Neural progenitor cell (in vitro differentiated cells): ENCODE measurements around the gene RAB5B. TPM values are rescaled to one million over a fixed set of nuclear protein-coding genes. Genes with fewer than 3 reads are reported as not detected.
"Not testable (repeated sequence)": the region's sequence is repeated elsewhere in the genome, so short reads cannot be mapped to it uniquely, and the experiment has no call there.

Source experiments
- DNase-seq: peaks from one replicate; pipeline ENCODE4 v3.0.0-alpha.2; 2016; ENCODE audit warnings: low spot score
- H2AFZ ChIP-seq: fragments of 200-600 bp; sonication (generic); replicated peaks from 2 replicates; pipeline ENCODE4 v1.6.1; 2016; ENCODE audit warnings: antibody characterized with exemption
- H3F3A ChIP-seq: fragments of 200-600 bp; sonication (generic); 2 replicates; pipeline ENCODE4 v1.6.1; 2016; ENCODE audit warnings: antibody characterized with exemption, low read depth
- H3K27ac ChIP-seq: fragments of 200-600 bp; sonication (generic); 2 replicates; pipeline ENCODE4 v1.5.1; 2016; ENCODE audit warnings: mild to moderate bottlenecking
- H3K27me3 ChIP-seq: fragments of 200-600 bp; sonication (generic); 2 replicates; pipeline ENCODE4 v1.6.1; 2016; ENCODE audit warnings: mild to moderate bottlenecking, moderate library complexity
- H3K36me3 ChIP-seq: fragments of 200-600 bp; sonication (generic); 2 replicates; pipeline ENCODE4 v1.5.1; 2016
- H3K4me1 ChIP-seq: fragments of 200-600 bp; sonication (generic); 2 replicates; pipeline ENCODE4 v1.6.1; 2016; ENCODE audit warnings: mixed run types
- H3K4me2 ChIP-seq: fragments of 200-600 bp; sonication (generic); 2 replicates; pipeline ENCODE4 v1.6.1; 2016
- H3K4me3 ChIP-seq: fragments of 200-600 bp; sonication (generic); 2 replicates; pipeline ENCODE4 v1.5.1; 2016
- H3K79me2 ChIP-seq: fragments of 200-600 bp; sonication (generic); 2 replicates; pipeline ENCODE4 v1.6.1; 2016; ENCODE audit warnings: low read depth
- H3K9ac ChIP-seq: fragments of 200-600 bp; sonication (generic); 2 replicates; pipeline ENCODE4 v1.6.1; 2016
- H3K9me3 ChIP-seq: fragments of 200-600 bp; sonication (generic); 2 replicates; pipeline ENCODE4 v1.5.1; 2016; ENCODE audit warnings: low read depth
- H4K20me1 ChIP-seq: fragments of 200-600 bp; sonication (generic); 2 replicates; pipeline ENCODE4 v1.6.1; 2016; ENCODE audit warnings: low read depth
- H3K27ac Mint-ChIP-seq: 3 replicates; pipeline ENCODE4 v1.8.0; 2021; ENCODE audit warnings: mixed read lengths
- H3K27me3 Mint-ChIP-seq: 2 replicates; pipeline ENCODE4 v1.8.0; 2022; ENCODE audit warnings: low read depth, mild to moderate bottlenecking, inconsistent platforms, moderate library complexity, mixed read lengths; ENCODE audit not compliant: insufficient read depth
- H3K36me3 Mint-ChIP-seq: 3 replicates; pipeline ENCODE4 v1.8.0; 2021; ENCODE audit warnings: mixed read lengths
- H3K4me1 Mint-ChIP-seq: 3 replicates; pipeline ENCODE4 v1.8.0; 2021; ENCODE audit warnings: mixed read lengths
- H3K4me3 Mint-ChIP-seq: 3 replicates; pipeline ENCODE4 v1.8.0; 2021; ENCODE audit warnings: mild to moderate bottlenecking, moderate library complexity, mixed read lengths
- H3K9me3 Mint-ChIP-seq: 3 replicates; pipeline ENCODE4 v1.8.0; 2020; ENCODE audit warnings: mixed read lengths
- EZH2 ChIP-seq: fragments of 200-600 bp; sonication (generic); IDR thresholded peaks from 2 replicates; pipeline ENCODE4 v1.6.1; 2017; ENCODE audit warnings: antibody characterized with exemption, mild to moderate bottlenecking, moderate library complexity
- EZH2phosphoT487 ChIP-seq: fragments of 200-600 bp; sonication (generic); IDR thresholded peaks from 2 replicates; pipeline ENCODE4 v1.6.1; 2017; ENCODE audit warnings: antibody characterized with exemption
- total RNA-seq: library from RNA; depleted of rRNA; stranded (reverse); fragments of >200 nt; gene quantifications from 2 replicates; pipeline ENCODE4 v1.2.3, GENCODE V29; 2015; ENCODE audit warnings: low replicate concordance
- TF ChIP-seq, protein P1 (sequence below): fragments of 200-600 bp; sonication (generic); IDR thresholded peaks from 2 replicates; pipeline ENCODE4 v1.5.1; 2017; ENCODE audit warnings: antibody characterized with exemption, mild to moderate bottlenecking

The RAB5B gene
- total RNA-seq, 1 donor from 2014 or later, result 62.9 TPM

DNA sequence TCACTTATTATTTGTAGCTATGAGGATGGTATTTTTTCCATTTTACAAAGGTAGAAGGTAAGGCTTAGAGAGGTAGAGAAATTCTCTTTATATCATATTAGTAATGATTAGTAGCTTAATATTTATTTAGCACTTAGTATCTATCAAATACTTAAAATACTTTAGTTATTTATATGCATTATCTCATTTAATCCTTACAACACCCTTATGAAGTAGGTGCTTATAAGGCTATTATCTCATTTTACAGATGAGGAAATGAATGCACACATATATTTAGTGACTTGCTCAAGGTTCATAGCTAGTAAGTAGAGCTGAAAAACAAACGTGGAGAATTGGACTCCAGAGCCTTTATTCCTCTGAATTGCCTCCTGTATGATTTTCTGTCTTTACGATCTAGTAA, 11.0 kb downstream of the RAB5B start:
- H4K20me1 ChIP-seq, result peaks cover 15% of the 10 kb centered on the region
- H2AFZ ChIP-seq, result no peak overlapping the region
- H3K9me3 Mint-ChIP-seq, result no peaks in the 10 kb centered on the region
- no peaks in the 10 kb centered on the region for H3K4me1 Mint-ChIP-seq
- H3K79me2 ChIP-seq, result peaks cover 21% of the 10 kb centered on the region
- H3K4me1 ChIP-seq, result no peaks in the 10 kb centered on the region
- H3K9ac ChIP-seq, result no peak overlapping the region
- no peak overlapping the region for H3K4me2 ChIP-seq
- DNase-seq, result no peak
- no peaks in the 10 kb centered on the region for H3K27me3 ChIP-seq
- H3F3A ChIP-seq, result peaks cover 2% of the 10 kb centered on the region
- H3K4me3 ChIP-seq, result no peak overlapping the region
- H3K36me3 Mint-ChIP-seq, result peaks cover 38% of the 10 kb centered on the region
- TF ChIP-seq EZH2phosphoT487 (no peak), EZH2 (no peak)
- TF ChIP-seq, protein P1, sequence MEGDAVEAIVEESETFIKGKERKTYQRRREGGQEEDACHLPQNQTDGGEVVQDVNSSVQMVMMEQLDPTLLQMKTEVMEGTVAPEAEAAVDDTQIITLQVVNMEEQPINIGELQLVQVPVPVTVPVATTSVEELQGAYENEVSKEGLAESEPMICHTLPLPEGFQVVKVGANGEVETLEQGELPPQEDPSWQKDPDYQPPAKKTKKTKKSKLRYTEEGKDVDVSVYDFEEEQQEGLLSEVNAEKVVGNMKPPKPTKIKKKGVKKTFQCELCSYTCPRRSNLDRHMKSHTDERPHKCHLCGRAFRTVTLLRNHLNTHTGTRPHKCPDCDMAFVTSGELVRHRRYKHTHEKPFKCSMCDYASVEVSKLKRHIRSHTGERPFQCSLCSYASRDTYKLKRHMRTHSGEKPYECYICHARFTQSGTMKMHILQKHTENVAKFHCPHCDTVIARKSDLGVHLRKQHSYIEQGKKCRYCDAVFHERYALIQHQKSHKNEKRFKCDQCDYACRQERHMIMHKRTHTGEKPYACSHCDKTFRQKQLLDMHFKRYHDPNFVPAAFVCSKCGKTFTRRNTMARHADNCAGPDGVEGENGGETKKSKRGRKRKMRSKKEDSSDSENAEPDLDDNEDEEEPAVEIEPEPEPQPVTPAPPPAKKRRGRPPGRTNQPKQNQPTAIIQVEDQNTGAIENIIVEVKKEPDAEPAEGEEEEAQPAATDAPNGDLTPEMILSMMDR, result no peak
- H3K36me3 ChIP-seq, result no peaks in the 10 kb centered on the region
- H3K4me3 Mint-ChIP-seq, result no peak overlapping the region
- H3K27ac Mint-ChIP-seq, result no peak overlapping the region
- H3K27ac ChIP-seq, result no peak overlapping the region
- H3K27me3 Mint-ChIP-seq, result no peaks in the 10 kb centered on the region
- no peaks in the 10 kb centered on the region for H3K9me3 ChIP-seq

DNA sequence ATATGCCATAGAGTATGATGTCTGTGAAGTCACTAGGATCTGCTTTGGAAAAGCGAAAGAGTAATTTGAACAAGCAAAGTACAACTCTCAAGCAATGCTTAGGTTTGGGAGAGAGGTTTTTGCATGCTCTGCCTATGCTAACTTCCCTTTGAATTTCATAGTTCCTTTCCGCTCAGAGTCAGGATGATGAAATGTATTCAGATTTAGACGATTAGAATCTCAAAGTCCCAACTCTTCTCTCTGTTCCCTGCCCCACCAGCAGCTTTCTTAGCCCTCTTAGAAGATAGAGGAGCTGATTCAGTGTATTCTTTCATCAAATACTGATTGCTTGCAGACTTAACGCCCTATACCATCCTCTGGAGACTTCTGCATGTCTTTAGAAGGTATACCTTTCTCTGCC, 11.5 kb downstream of the RAB5B start:
- TF ChIP-seq EZH2phosphoT487 (no peak), EZH2 (no peak)
- TF ChIP-seq, protein P1, result no peak
- Histone ChIP-seq H3F3A (peaks cover 3% of the 10 kb centered on the region), H3K79me2 (peaks cover 21% of the 10 kb centered on the region), H3K9ac (no peak overlapping the region), H3K4me1 (no peaks in the 10 kb centered on the region), H3K27me3 (no peaks in the 10 kb centered on the region), H3K36me3 (no peaks in the 10 kb centered on the region), H3K27ac (no peak overlapping the region), H3K9me3 (no peaks in the 10 kb centered on the region), H3K4me3 (no peak overlapping the region), H3K4me2 (no peak overlapping the region), H4K20me1 (peaks cover 15% of the 10 kb centered on the region), H2AFZ (no peak overlapping the region)
- H3K4me3 Mint-ChIP-seq, result no peak overlapping the region
- H3K27ac Mint-ChIP-seq, result no peak overlapping the region
- H3K4me1 Mint-ChIP-seq, result no peaks in the 10 kb centered on the region
- H3K36me3 Mint-ChIP-seq, result peaks cover 39% of the 10 kb centered on the region
- no peak for DNase-seq
- H3K9me3 Mint-ChIP-seq, result no peaks in the 10 kb centered on the region
- no peaks in the 10 kb centered on the region for H3K27me3 Mint-ChIP-seq

DNA sequence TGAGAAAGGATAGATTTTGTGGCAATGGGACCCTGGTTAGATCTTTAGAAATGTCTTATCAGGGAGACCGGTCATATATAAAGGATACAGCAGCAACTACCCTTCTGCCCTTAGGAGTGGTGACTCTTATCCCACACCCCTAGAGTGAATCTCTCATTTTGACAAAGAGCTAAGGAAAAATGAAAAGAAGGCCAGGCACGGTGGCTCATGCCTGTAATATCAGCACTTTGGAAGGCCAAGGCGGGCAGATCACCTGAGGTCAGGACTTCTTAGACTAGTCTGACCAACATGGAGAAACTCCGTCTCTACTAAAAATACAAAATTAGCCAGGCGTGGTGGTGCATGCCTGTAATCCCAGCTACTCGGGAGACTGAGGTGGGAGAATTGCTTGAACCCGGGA, 12.1 kb downstream of the RAB5B start:
- H3K9ac ChIP-seq, H3K4me3 ChIP-seq, H3K27me3 Mint-ChIP-seq, DNase-seq, H3K27ac Mint-ChIP-seq, H3K27ac ChIP-seq, H3K27me3 ChIP-seq, H3K4me2 ChIP-seq, H3K4me3 Mint-ChIP-seq, H3K9me3 Mint-ChIP-seq, H3K9me3 ChIP-seq, H3K36me3 ChIP-seq, H2AFZ ChIP-seq, H3F3A ChIP-seq, H3K4me1 ChIP-seq, H3K4me1 Mint-ChIP-seq: not testable (repeated sequence)
- Histone ChIP-seq H4K20me1 (peaks cover 15% of the 10 kb centered on the region), H3K79me2 (peaks cover 21% of the 10 kb centered on the region)
- H3K36me3 Mint-ChIP-seq, result peaks cover 41% of the 10 kb centered on the region

DNA sequence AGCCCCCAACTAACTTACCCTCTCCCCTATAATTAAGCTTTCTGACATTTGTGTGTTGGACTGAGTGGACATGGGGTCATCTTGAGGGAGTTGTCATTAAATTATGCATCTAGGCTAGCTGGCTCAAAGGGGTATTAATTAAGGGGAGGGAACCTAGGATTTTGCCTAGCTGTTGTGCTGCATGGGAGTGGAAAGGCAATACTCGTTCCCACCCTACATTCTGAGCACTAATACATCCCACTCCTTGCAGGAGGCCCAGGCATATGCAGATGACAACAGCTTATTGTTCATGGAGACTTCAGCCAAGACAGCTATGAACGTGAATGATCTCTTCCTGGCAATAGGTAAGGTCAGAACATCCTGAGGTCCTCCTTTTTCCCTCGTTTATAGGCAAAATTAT, 17.2 kb downstream of the RAB5B start:
- Mint-ChIP-seq H3K4me1 (peaks cover 1% of the 10 kb centered on the region), H3K27ac (no peak overlapping the region), H3K9me3 (no peaks in the 10 kb centered on the region), H3K36me3 (peaks cover 43% of the 10 kb centered on the region), H3K4me3 (no peak overlapping the region), H3K27me3 (peaks cover 2% of the 10 kb centered on the region)
- H3K79me2 ChIP-seq, result no peaks in the 10 kb centered on the region
- no peak overlapping the region for H3K9ac ChIP-seq
- H3K4me3 ChIP-seq, result no peak overlapping the region
- no peak overlapping the region for H2AFZ ChIP-seq
- peaks cover 7% of the 10 kb centered on the region for H3K36me3 ChIP-seq
- no peak overlapping the region for H3K27ac ChIP-seq
- peaks cover 33% of the 10 kb centered on the region for H3F3A ChIP-seq
- H4K20me1 ChIP-seq, result no peaks in the 10 kb centered on the region
- TF ChIP-seq, protein P1, result no peak
- TF ChIP-seq EZH2phosphoT487 (no peak), EZH2 (no peak)
- H3K27me3 ChIP-seq, result no peaks in the 10 kb centered on the region
- H3K9me3 ChIP-seq, result no peaks in the 10 kb centered on the region
- DNase-seq, result no peak
- H3K4me1 ChIP-seq, result no peaks in the 10 kb centered on the region
- H3K4me2 ChIP-seq, result no peak overlapping the region
